Measurements from ENCODE around the gene GNG13. TPM values are rescaled to one million over a fixed set of nuclear protein-coding genes. Genes with fewer than 3 reads are reported as not detected.

Gene GNG13
- total RNA-seq, 1 experiment from 2014 or later: not detected

DNA sequence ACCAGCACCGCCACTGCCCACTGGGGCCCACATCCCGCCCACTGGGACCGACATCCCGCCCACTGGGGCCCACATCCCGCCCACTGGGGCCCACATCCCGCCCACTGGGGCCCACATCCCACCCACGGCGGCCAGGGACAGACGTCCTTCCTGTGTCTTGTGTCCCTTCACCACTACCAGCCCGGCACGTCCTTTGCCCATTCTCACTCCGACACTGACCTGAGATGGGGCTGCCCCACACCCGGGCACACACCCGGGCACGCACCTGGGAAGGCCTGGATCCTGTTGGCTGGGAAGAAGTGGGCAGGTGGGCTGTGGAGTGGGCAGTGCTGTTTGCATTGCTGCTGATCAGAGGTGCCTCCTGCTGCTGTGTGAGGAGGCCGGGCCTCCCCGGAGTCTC lies 28.4 kb upstream of the GNG13 start:
- H3K4me1 Mint-ChIP-seq: peaks cover 6% of the 10 kb centered on the region in 2 experiments; a peak in 2 of 4 replicates
- Histone ChIP-seq H3K14ac (ENCODE audit: insufficient read depth, low read length) (no peak overlapping the region), H3K27me3 (ENCODE audit: insufficient read depth, low read length) (no peaks in the 10 kb centered on the region), H3K9me3 (ENCODE audit: control insufficient read depth, low read depth, low read length) (no peaks in the 10 kb centered on the region), H2BK5ac (ENCODE audit: insufficient read length, low read length) (no peak overlapping the region), H4K5ac (ENCODE audit: insufficient read length, low read depth, low read length) (no peak overlapping the region), H2AK5ac (ENCODE audit: insufficient read length, low read length) (no peak overlapping the region), H3K23ac (ENCODE audit: insufficient read length, low read depth, low read length) (no peak overlapping the region), H3K23me2 (ENCODE audit: insufficient read length, low read depth, low read length, poor library complexity, severe bottlenecking) (no peaks in the 10 kb centered on the region), H3K4ac (ENCODE audit: low read depth, low read length) (no peak overlapping the region), H3K56ac (ENCODE audit: insufficient read length, low read depth, low read length) (no peak overlapping the region), H3K4me1 (ENCODE audit: insufficient read depth, low read length) (no peaks in the 10 kb centered on the region), H2BK12ac (ENCODE audit: insufficient read length, low read depth, low read length) (no peak overlapping the region), H3K79me1 (ENCODE audit: insufficient read depth, low read depth, low read length, poor library complexity, severe bottlenecking) (no peaks in the 10 kb centered on the region), H3K79me2 (ENCODE audit: insufficient read depth, low read length) (no peaks in the 10 kb centered on the region), H3K9ac (ENCODE audit: extremely low read depth, insufficient read length, low read length) (no peak overlapping the region), H3K4me2 (ENCODE audit: insufficient read depth, insufficient read length, low read length) (no peak overlapping the region), H3K27ac (ENCODE audit: insufficient read length, low read depth, low read length) (no peak overlapping the region), H3T11ph (ENCODE audit: low read length) (no peak overlapping the region), H4K20me1 (ENCODE audit: control insufficient read depth, insufficient read depth, insufficient read length) (no peaks in the 10 kb centered on the region), H4K8ac (replicated peaks; ENCODE audit: insufficient read length, low read depth, low read length) (no peak overlapping the region), H2AFZ (ENCODE audit: low read length) (no peak overlapping the region), H3K18ac (ENCODE audit: insufficient read length, low read depth, low read length) (no peak overlapping the region), H2BK120ac (ENCODE audit: low read depth, low read length, poor library complexity, severe bottlenecking) (no peak overlapping the region), H2BK20ac (ENCODE audit: low read depth, low read length, poor library complexity, severe bottlenecking) (no peak overlapping the region), H2BK15ac (ENCODE audit: low read depth, low read length) (no peak overlapping the region), H4K91ac (ENCODE audit: insufficient read length, low read depth, low read length) (no peak overlapping the region)
- peaks cover 13% of the 10 kb centered on the region for H3K27me3 Mint-ChIP-seq (ENCODE audit: low read depth)
- no peaks in the 10 kb centered on the region for H3K9me3 Mint-ChIP-seq
- no peak overlapping the region for H3K27ac Mint-ChIP-seq
- H3K36me3 Mint-ChIP-seq (ENCODE audit: insufficient read depth in 1 of 3, low read depth in 3 of 3): no peaks in the 10 kb centered on the region
- no peak for DNase-seq
- TF ChIP-seq, protein P1, sequence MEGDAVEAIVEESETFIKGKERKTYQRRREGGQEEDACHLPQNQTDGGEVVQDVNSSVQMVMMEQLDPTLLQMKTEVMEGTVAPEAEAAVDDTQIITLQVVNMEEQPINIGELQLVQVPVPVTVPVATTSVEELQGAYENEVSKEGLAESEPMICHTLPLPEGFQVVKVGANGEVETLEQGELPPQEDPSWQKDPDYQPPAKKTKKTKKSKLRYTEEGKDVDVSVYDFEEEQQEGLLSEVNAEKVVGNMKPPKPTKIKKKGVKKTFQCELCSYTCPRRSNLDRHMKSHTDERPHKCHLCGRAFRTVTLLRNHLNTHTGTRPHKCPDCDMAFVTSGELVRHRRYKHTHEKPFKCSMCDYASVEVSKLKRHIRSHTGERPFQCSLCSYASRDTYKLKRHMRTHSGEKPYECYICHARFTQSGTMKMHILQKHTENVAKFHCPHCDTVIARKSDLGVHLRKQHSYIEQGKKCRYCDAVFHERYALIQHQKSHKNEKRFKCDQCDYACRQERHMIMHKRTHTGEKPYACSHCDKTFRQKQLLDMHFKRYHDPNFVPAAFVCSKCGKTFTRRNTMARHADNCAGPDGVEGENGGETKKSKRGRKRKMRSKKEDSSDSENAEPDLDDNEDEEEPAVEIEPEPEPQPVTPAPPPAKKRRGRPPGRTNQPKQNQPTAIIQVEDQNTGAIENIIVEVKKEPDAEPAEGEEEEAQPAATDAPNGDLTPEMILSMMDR (conservative IDR thresholded peaks at IDR 0.05): no peak
- H3K4me3 Mint-ChIP-seq: no peak overlapping the region; a peak in 1 of 5 replicates
- no CpG with 5 or more reads among the region's 17 CpGs for WGBS (ENCODE audit: extremely low coverage, insufficient read length, low lambda C conversion rate)
